ENCODE measurements around the gene FAM24A. TPM values are rescaled to one million over a fixed set of nuclear protein-coding genes. Genes with fewer than 3 reads are reported as not detected.
A peak's percentile ranks its signal among the peaks of the same experiment; 100 is the strongest.

The FAM24A gene
- polyA plus RNA-seq, 1 experiment, result not detected

DNA sequence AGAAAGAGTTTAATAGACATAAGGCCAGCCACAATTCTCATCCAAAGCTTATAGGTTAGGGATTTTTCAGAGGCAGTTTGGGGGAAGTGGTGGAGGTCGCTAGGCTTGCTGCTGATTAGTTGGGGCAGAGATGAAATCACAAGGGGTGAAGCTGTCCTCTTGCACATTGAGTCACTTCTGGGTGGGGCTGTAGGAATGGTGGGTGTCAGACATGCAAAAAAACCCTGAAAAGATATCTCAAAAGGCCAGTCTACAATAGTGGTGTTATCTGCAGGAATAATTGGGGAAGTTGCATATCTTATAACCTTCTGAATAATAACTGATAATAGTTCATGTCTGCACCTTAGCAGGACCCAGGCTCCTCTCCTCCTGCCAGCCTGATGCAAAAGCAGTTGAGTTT, 33.1 kb upstream of the FAM24A start:
- ChIA-PET CTCF (no interaction called here), POLR2A (no interaction called here)
- no peak for DNase-seq (ENCODE audit: low read depth)
- TF ChIP-seq, protein P1, sequence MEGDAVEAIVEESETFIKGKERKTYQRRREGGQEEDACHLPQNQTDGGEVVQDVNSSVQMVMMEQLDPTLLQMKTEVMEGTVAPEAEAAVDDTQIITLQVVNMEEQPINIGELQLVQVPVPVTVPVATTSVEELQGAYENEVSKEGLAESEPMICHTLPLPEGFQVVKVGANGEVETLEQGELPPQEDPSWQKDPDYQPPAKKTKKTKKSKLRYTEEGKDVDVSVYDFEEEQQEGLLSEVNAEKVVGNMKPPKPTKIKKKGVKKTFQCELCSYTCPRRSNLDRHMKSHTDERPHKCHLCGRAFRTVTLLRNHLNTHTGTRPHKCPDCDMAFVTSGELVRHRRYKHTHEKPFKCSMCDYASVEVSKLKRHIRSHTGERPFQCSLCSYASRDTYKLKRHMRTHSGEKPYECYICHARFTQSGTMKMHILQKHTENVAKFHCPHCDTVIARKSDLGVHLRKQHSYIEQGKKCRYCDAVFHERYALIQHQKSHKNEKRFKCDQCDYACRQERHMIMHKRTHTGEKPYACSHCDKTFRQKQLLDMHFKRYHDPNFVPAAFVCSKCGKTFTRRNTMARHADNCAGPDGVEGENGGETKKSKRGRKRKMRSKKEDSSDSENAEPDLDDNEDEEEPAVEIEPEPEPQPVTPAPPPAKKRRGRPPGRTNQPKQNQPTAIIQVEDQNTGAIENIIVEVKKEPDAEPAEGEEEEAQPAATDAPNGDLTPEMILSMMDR (IDR thresholded peaks at IDR 0.05; ENCODE audit: insufficient read depth, low read depth, low read length), result no peak
- H3K27me3 ChIP-seq (ENCODE audit: control insufficient read depth, insufficient read depth, low read length), result no peaks in the 10 kb centered on the region
- no peaks in the 10 kb centered on the region for H3K36me3 ChIP-seq (ENCODE audit: control insufficient read depth, insufficient read depth, low read length)
- H3K4me3 ChIP-seq (ENCODE audit: low read depth, low read length), result no peak overlapping the region

DNA sequence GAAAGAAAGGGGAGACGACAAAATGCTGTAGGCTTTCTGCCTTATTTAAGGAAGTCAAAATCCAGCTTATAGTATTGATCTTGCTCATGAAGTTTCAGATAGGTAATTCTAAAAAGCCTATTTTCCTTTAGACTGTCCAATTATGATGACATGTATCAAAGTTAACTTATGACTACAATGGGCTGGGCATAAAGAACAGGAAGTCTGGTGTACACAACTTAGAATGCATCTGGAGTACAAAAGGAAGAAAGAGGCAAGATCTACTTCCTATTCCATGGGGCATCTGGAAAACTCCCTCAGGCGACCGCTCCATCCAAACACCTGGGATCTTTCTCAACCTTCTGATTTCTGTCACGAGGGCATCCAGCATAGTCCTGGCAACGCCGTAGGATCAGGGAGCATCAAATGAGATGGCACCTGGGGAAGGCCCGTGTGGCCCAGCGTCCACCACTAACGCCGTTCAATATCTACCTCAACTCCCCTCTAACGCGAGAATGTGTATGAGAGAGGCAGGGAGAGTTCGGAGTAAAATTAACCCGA, 31.5 kb upstream of the FAM24A start:
- TF ChIP-seq, protein P1 (IDR thresholded peaks at IDR 0.05; ENCODE audit: insufficient read depth, low read depth, low read length), result no peak
- CTCF ChIA-PET, result no interaction called here
- no peaks in the 10 kb centered on the region for H3K27me3 ChIP-seq (ENCODE audit: control insufficient read depth, insufficient read depth, low read length)
- DNase-seq (ENCODE audit: low read depth), result no peak
- no peaks in the 10 kb centered on the region for H3K36me3 ChIP-seq (ENCODE audit: control insufficient read depth, insufficient read depth, low read length)
- POLR2A ChIA-PET, result no interaction called here
- H3K4me3 ChIP-seq (ENCODE audit: low read depth, low read length), result peak overlapping the region; percentile 53

DNA sequence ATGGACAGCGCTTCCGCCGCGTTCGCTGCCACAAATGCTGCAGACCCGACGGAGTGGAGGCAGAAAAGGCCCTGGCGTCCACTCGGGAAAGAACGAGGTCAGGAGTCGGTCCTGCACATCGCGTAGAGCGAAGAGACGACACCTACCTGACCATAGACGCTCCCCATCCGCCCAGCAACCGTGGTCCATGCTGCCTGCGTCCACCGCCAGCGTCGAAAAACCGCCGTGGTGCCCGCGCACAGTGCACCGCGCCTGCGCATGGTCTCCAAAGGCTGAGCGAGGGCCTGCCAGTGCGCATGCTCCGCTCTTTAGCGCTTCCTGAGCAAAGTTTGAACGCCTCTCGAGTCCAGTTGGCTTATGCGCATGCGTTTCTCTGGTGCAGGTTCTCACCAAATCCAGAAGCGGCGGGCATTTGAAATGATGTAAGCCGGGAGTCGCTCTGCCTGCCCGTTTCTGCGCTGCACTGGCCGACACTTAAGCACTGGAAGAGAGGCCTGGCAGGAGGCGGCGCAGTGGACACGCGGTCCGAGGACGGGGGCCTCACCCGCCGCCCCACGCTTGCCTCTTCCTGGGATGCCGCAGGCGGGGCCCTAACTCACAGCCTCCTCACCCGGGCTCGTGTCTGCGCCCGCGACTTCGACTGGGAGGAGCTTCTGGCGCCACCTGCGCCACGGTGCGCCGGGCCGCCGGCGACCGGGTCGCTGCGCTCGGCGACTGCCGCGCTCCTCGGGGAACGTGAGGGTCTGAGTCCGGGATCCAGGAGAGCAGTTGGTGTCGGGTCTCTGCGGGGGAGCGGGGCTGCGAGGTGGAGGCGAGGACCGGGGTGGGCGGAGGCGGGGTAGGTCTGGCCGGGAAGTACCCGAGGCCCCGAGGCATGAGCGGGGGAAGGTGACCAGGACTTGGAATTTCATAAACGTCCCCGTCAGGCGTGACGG, 30.8 kb upstream of the FAM24A start, which contains the start of gene FAM24B:
TSS of gene FAM24B (minus strand) at position 243 of the 935 bp plus-strand sequence. CDS start 29,066 bp downstream, outside the sequence.
- CTCF ChIA-PET, result interaction anchor here (0.6 kb wide), 1 partner anchor 993 kb away, joined by 3 read pairs; no protein-coding TSS in a partner anchor

DNA sequence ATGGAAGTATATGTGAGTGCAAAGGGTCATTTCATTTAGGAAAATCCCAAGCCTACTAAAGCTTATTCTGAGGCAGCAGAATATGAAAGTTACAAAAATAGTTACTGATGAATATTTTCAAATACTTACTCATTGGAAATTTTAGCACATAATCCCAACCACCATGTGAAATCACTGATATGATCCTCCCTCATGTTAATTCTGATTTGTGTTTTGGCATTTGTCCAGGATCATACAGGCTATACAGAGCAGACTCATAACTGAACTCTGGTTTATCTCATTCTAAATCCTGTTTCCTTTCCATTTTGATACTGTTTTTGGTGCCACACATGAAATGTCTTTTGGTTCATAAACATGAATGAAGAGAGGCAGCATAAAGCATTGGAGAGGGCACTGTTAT, 27.6 kb upstream of the FAM24A start:
- POLR2A ChIA-PET, result no interaction called here
- no peaks in the 10 kb centered on the region for H3K27me3 ChIP-seq (ENCODE audit: control insufficient read depth, insufficient read depth, low read length)
- CTCF ChIA-PET, result no interaction called here
- TF ChIP-seq, protein P1 (IDR thresholded peaks at IDR 0.05; ENCODE audit: insufficient read depth, low read depth, low read length), result no peak
- H3K36me3 ChIP-seq (ENCODE audit: control insufficient read depth, insufficient read depth, low read length), result no peaks in the 10 kb centered on the region
- H3K4me3 ChIP-seq (ENCODE audit: low read depth, low read length), result no peak overlapping the region
- no peak for DNase-seq (ENCODE audit: low read depth)

More for the DNA sequence above, 30.8 kb upstream of the FAM24A start, which contains the start of gene FAM24B:
- TF ChIP-seq, protein P1 (IDR thresholded peaks at IDR 0.05; ENCODE audit: insufficient read depth, low read depth, low read length), result no peak
- POLR2A ChIA-PET, result no interaction called here
- Histone ChIP-seq H3K36me3 (ENCODE audit: control insufficient read depth, insufficient read depth, low read length) (no peaks in the 10 kb centered on the region), H3K27me3 (ENCODE audit: control insufficient read depth, insufficient read depth, low read length) (no peaks in the 10 kb centered on the region), H3K4me3 (ENCODE audit: low read depth, low read length) (peak within 1 kb of the TSS; percentile 53)
- DNase-seq (ENCODE audit: low read depth), result peak; percentile 93

DNA sequence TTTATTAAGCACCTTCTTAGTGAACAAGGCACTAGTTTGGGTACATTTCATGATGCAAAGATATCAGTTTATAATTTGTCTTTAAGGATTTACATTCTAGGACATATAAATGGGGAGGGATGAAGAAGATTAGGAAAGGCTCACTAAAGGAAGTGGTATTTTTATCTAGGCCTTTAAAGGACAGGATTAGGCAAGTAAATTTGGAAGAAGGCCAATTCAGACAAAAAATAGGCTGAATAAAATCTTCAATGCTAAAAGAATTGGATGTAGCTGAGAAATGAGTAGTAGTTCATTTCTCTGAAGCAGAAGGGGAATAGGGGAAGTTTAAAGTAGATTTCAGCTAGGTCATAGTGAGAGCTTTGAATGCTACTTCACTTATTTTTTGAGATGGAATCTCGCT, 26.2 kb upstream of the FAM24A start:
- DNase-seq (ENCODE audit: low read depth), result no peak
- Histone ChIP-seq H3K36me3 (ENCODE audit: control insufficient read depth, insufficient read depth, low read length) (no peaks in the 10 kb centered on the region), H3K4me3 (ENCODE audit: low read depth, low read length) (no peak overlapping the region), H3K27me3 (ENCODE audit: control insufficient read depth, insufficient read depth, low read length) (no peaks in the 10 kb centered on the region)
- CTCF ChIA-PET, result no interaction called here
- TF ChIP-seq, protein P1 (IDR thresholded peaks at IDR 0.05; ENCODE audit: insufficient read depth, low read depth, low read length), result no peak
- POLR2A ChIA-PET, result no interaction called here
